K562 (cell line): ENCODE data around the gene SLC38A2. TPM values are rescaled to one million over a fixed set of nuclear protein-coding genes. Genes with fewer than 3 reads are reported as not detected.
A peak's percentile ranks its signal among the peaks of the same experiment; 100 is the strongest.

Experiments used
- ARID1B ChIP-seq: fragments of 450-650 bp; IDR thresholded peaks from 2 replicates; pipeline ENCODE4 v1.6.1; 2016; ENCODE audit warnings: antibody characterized with exemption, mild to moderate bottlenecking, inconsistent platforms
- DDX20 ChIP-seq: fragments of 450-650 bp; IDR thresholded peaks from 2 replicates; pipeline ENCODE4 v1.6.1; 2016; ENCODE audit warnings: missing genetic modification characterization, low read depth, mild to moderate bottlenecking, missing compliant biosample characterization, moderate library complexity
- FOS ChIP-seq: IDR thresholded peaks from 3 replicates; pipeline ENCODE4 v1.6.1; 2011; ENCODE audit not compliant: insufficient read length; ENCODE audit errors: extremely low read depth
- GTF2E2 ChIP-seq: fragments of 200-800 bp; sonication (Bioruptor generic); IDR thresholded peaks from 2 replicates; pipeline ENCODE4 v1.6.1; 2016; ENCODE audit warnings: missing genetic modification characterization, missing compliant biosample characterization
- HDAC3 ChIP-seq: fragments of 450-650 bp; IDR thresholded peaks from 2 replicates; pipeline ENCODE4 v1.6.1; 2018; ENCODE audit warnings: borderline replicate concordance, mild to moderate bottlenecking, moderate library complexity; ENCODE audit not compliant: partially characterized antibody
- HIVEP1 ChIP-seq: fragments of 250-450 bp; sonication (Bioruptor Pico); IDR thresholded peaks from 2 replicates; pipeline ENCODE4 v1.4.0; 2020; ENCODE audit warnings: mild to moderate bottlenecking
- JUND ChIP-seq, 2 experiments: IDR thresholded peaks; 2 replicates in 1 of 2; 3 replicates in 1 of 2; pipeline ENCODE4 v1.6.1; 2011; ENCODE audit warnings: borderline replicate concordance in 2 of 2, low read depth in 2 of 2, low read length in 2 of 2, improper control_type of control experiment in 1 of 2, missing biosample characterization in 1 of 2, missing genetic modification characterization in 1 of 2, missing genetic modification reagents in 1 of 2
- KDM2B ChIP-seq: fragments of 250-450 bp; sonication (Bioruptor Pico); IDR thresholded peaks from 2 replicates; pipeline ENCODE4 v1.8.0; 2021; ENCODE audit warnings: mild to moderate bottlenecking, moderate library complexity
- MTF1 ChIP-seq: fragments of 250-450 bp; sonication (Bioruptor Pico); IDR thresholded peaks from 2 replicates; pipeline ENCODE4 v1.9.0; 2021; ENCODE audit warnings: moderate library complexity, mild to moderate bottlenecking, inconsistent platforms, borderline replicate concordance
- NCOA4 ChIP-seq: fragments of 450-650 bp; IDR thresholded peaks from 2 replicates; pipeline ENCODE4 v1.6.1; 2018; ENCODE audit warnings: mild to moderate bottlenecking; ENCODE audit not compliant: partially characterized antibody
- SAFB ChIP-seq: fragments of 200-400 bp; formaldehyde crosslinking; IDR thresholded peaks from 2 replicates; pipeline ENCODE4 v1.6.1; 2017; ENCODE audit warnings: low read depth, low read length, borderline replicate concordance
- SIX5 ChIP-seq, 2 experiments: IDR thresholded peaks; 2 replicates each; pipeline ENCODE4 v1.6.1; 2011; ENCODE audit warnings: low read length in 2 of 2, borderline replicate concordance in 1 of 2, low read depth in 1 of 2, mild to moderate bottlenecking in 1 of 2, moderate library complexity in 1 of 2; ENCODE audit not compliant: insufficient read depth in 1 of 2
- WHSC1 ChIP-seq: IDR thresholded peaks from one replicate; pipeline ENCODE4 v1.6.1; 2012; ENCODE audit warnings: low read length, control low read depth, inconsistent platforms
- ZNF133 ChIP-seq: fragments of 250-450 bp; sonication (Bioruptor Pico); IDR thresholded peaks from 2 replicates; pipeline ENCODE4 v1.4.0; 2020; ENCODE audit warnings: mild to moderate bottlenecking
- ZNF324 ChIP-seq: fragments of 250-450 bp; sonication (Bioruptor Pico); IDR thresholded peaks from 2 replicates; pipeline ENCODE4 v1.4.0; 2020; ENCODE audit warnings: mild to moderate bottlenecking
- ZNF436 ChIP-seq: fragments of 250-450, 450-650 bp; sonication (Bioruptor Pico); formaldehyde crosslinking; IDR thresholded peaks from 2 replicates; pipeline ENCODE4 v1.7.0; 2020; ENCODE audit warnings: mild to moderate bottlenecking
- polyA plus RNA-seq, 8 experiments: library from polyadenylated mRNA; depleted of rRNA in 4 of 8; stranded (reverse) in 5 of 8; unstranded in 3 of 8; fragments of >200 nt; fragmentation: Nextera tagmentation in 2 of 8; fragmentation: Illumina TruSeq in 1 of 8; extraction: Ambion mirVana in 2 of 8; extraction: Trizol in 1 of 8; gene quantifications; 2 replicates each; pipeline versions ENCODE4 v1.2.1 to v1.2.3, GENCODE V29; 2011 to 2014; ENCODE audit warnings: inconsistent platforms in 1 of 8, missing spikeins in 1 of 8
- total RNA-seq, 7 experiments: library from RNA; depleted of rRNA in 6 of 7; stranded (reverse); fragments of >200 nt in 6 of 7; fragmentation: Illumina TruSeq in 2 of 7; extraction: Trizol in 2 of 7; gene quantifications; 2 replicates each; pipeline versions ENCODE4 v1.2.1 to v1.2.3, GENCODE V29; 2011 to 2021; ENCODE audit warnings: low replicate concordance in 1 of 7
- TF ChIP-seq, protein P1 (sequence below), 2 experiments: fragments of 450-650 bp; conservative IDR thresholded peaks; 2 replicates each; pipeline ENCODE4 v1.6.1; 2017; ENCODE audit warnings: mild to moderate bottlenecking in 2 of 2, moderate library complexity in 2 of 2
- TF ChIP-seq, protein P2 (sequence below): fragments of 250-450 bp; sonication (Bioruptor Pico); IDR thresholded peaks from 2 replicates; pipeline ENCODE4 v1.4.0; 2020
- TF ChIP-seq, protein P3 (sequence below): fragments of 450-650 bp; IDR thresholded peaks from 2 replicates; pipeline ENCODE4 v1.6.1; 2017; ENCODE audit warnings: antibody characterized with exemption
- TF ChIP-seq, protein P4 (sequence below): fragments of 250-450 bp; sonication (Bioruptor Pico); IDR thresholded peaks from 2 replicates; pipeline ENCODE4 v1.8.0; 2022; ENCODE audit warnings: moderate library complexity, mild to moderate bottlenecking, inconsistent platforms
- TF ChIP-seq, protein P5 (sequence below): fragments of 250-450 bp; sonication (Bioruptor Pico); IDR thresholded peaks from 2 replicates; pipeline ENCODE4 v1.8.0; 2022; ENCODE audit warnings: inconsistent platforms, mild to moderate bottlenecking, moderate library complexity, borderline replicate concordance

Gene SLC38A2
- total and polyA plus RNA-seq, 9 of the 15 experiments (the other 6 are each of a cell fraction or from before 2014, with no cell fraction given) = 98.7 to 292 (median 143) TPM

DNA sequence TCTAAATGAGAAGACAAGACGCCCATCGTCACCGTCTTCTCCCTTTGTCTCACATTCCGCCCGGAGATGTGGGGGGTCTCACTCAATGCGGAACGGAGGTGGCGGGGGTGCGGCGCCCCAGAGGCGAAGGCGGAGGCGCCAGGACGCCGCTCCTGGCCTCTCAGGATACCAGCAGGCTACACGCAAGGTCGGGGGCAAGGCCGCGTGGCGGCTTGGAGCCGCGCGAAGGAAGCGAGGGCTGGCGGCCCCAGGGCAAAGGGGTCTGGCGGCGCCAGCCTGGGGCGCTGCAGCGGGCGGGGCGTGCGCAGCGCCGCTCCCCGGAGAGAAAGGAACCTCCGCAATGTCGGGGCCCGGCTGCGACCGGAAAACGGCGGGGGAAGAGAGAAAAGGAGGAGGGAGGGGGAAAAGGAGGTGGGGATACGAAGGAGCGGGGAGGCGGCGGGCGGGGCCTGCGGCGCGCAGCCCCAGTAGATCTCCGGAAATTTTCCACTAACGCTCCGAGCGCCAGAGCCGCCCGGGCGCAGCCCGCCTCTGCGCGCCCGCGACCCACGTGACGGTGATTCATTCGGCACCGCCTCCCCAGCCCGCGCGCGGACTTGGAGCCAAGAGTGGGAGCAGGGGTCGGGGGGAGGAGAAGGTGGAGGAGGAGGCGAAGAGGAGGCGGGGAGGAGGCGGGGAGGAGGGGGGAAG lies 10.5 kb upstream of the SLC38A2 start (continued):
- TF ChIP-seq FOS = peak; percentile 31
- TF ChIP-seq, protein P1, sequence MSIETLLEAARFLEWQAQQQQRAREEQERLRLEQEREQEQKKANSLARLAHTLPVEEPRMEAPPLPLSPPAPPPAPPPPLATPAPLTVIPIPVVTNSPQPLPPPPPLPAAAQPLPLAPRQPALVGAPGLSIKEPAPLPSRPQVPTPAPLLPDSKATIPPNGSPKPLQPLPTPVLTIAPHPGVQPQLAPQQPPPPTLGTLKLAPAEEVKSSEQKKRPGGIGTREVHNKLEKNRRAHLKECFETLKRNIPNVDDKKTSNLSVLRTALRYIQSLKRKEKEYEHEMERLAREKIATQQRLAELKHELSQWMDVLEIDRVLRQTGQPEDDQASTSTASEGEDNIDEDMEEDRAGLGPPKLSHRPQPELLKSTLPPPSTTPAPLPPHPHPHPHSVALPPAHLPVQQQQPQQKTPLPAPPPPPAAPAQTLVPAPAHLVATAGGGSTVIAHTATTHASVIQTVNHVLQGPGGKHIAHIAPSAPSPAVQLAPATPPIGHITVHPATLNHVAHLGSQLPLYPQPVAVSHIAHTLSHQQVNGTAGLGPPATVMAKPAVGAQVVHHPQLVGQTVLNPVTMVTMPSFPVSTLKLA (conservative IDR thresholded peaks at IDR 0.05) = peak; percentile 55 to 69
- TF ChIP-seq MTF1 (CRISPR knock-in tag) = no peak
- TF ChIP-seq WHSC1 = no peak
- TF ChIP-seq, protein P2, sequence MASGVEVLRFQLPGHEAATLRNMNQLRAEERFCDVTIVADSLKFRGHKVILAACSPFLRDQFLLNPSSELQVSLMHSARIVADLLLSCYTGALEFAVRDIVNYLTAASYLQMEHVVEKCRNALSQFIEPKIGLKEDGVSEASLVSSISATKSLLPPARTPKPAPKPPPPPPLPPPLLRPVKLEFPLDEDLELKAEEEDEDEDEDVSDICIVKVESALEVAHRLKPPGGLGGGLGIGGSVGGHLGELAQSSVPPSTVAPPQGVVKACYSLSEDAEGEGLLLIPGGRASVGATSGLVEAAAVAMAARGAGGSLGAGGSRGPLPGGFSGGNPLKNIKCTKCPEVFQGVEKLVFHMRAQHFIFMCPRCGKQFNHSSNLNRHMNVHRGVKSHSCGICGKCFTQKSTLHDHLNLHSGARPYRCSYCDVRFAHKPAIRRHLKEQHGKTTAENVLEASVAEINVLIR (CRISPR knock-in tag) = no peak; the same call in 1 of the 2 replicates
- peak; percentile 59; the same call in 1 of the 2 replicates for TF ChIP-seq HIVEP1 (CRISPR knock-in tag)
- TF ChIP-seq DDX20 = no peak
- no peak for TF ChIP-seq NCOA4
- TF ChIP-seq ZNF324 (CRISPR knock-in tag) = no peak
- TF ChIP-seq KDM2B (CRISPR knock-in tag) = peak; percentile 46; the same call in 1 of the 2 replicates
- no peak for TF ChIP-seq GTF2E2
- TF ChIP-seq SAFB = no peak; the same call in 1 of the 2 replicates
- TF ChIP-seq ZNF436 (CRISPR knock-in tag) = no peak
- no peak for TF ChIP-seq ZNF133
- TF ChIP-seq, protein P3, sequence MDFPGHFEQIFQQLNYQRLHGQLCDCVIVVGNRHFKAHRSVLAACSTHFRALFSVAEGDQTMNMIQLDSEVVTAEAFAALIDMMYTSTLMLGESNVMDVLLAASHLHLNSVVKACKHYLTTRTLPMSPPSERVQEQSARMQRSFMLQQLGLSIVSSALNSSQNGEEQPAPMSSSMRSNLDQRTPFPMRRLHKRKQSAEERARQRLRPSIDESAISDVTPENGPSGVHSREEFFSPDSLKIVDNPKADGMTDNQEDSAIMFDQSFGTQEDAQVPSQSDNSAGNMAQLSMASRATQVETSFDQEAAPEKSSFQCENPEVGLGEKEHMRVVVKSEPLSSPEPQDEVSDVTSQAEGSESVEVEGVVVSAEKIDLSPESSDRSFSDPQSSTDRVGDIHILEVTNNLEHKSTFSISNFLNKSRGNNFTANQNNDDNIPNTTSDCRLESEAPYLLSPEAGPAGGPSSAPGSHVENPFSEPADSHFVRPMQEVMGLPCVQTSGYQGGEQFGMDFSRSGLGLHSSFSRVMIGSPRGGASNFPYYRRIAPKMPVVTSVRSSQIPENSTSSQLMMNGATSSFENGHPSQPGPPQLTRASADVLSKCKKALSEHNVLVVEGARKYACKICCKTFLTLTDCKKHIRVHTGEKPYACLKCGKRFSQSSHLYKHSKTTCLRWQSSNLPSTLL = no peak
- TF ChIP-seq, protein P4, sequence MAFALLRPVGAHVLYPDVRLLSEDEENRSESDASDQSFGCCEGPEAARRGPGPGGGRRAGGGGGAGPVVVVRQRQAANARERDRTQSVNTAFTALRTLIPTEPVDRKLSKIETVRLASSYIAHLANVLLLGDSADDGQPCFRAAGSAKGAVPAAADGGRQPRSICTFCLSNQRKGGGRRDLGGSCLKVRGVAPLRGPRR (CRISPR knock-in tag) = peak; percentile 68; the same call in 1 of the 2 replicates
- TF ChIP-seq, protein P5, sequence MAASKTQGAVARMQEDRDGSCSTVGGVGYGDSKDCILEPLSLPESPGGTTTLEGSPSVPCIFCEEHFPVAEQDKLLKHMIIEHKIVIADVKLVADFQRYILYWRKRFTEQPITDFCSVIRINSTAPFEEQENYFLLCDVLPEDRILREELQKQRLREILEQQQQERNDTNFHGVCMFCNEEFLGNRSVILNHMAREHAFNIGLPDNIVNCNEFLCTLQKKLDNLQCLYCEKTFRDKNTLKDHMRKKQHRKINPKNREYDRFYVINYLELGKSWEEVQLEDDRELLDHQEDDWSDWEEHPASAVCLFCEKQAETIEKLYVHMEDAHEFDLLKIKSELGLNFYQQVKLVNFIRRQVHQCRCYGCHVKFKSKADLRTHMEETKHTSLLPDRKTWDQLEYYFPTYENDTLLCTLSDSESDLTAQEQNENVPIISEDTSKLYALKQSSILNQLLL = no peak
- TF ChIP-seq HDAC3 = no peak
- peak; percentile 95 for TF ChIP-seq JUND (IDR thresholded peaks at IDR 0.05; ENCODE audit: borderline replicate concordance, low read depth, low read length)
- peak; percentile 89; the same call in 1 of the 3 replicates for TF ChIP-seq JUND (tag; IDR thresholded peaks at IDR 0.05; ENCODE audit: borderline replicate concordance, low read depth, low read length)
- TF ChIP-seq ARID1B = no peak
- TF ChIP-seq SIX5 (IDR thresholded peaks at IDR 0.05; ENCODE audit: borderline replicate concordance in 1 of 2, insufficient read depth in 1 of 2, low read depth in 1 of 2, low read length in 2 of 2) = no peak
